Measurements from ENCODE around the gene TMTC2. TPM values are rescaled to one million over a fixed set of nuclear protein-coding genes. Genes with fewer than 3 reads are reported as not detected.

The TMTC2 gene
- total RNA-seq, 2 donors from 2014 or later: 2.9 to 3.2 TPM

- Histone ChIP-seq H3K4me3 (peak overlapping the region; percentile 76 to 83), H3K4me1 (peaks cover 0 to 19% of the 10 kb centered on the region in 2 donors), H3K27me3 (no peaks in the 10 kb centered on the region), H3K9me3 (no peaks in the 10 kb centered on the region), H3K36me3 (no peaks in the 10 kb centered on the region), H3K27ac (peak overlapping the region; percentile 86 to 89)
- peak; percentile 94 for DNase-seq (ENCODE audit: low spot score)
- TF ChIP-seq CTCF (IDR thresholded peaks at IDR 0.05): peak; percentile 76 to 91
Measured at GRCh38 chr12:82685790-82686167, 927 bp upstream of the TMTC2 start.

- Histone ChIP-seq H3K27ac (peak overlapping the region; percentile 86 to 89), H3K4me3 (peak overlapping the region; percentile 76 to 83), H3K27me3 (no peaks in the 10 kb centered on the region), H3K36me3 (no peaks in the 10 kb centered on the region), H3K4me1 (peaks cover 0 to 19% of the 10 kb centered on the region in 2 donors), H3K9me3 (no peaks in the 10 kb centered on the region)
- TF ChIP-seq CTCF (IDR thresholded peaks at IDR 0.05): no peak
- no peak for DNase-seq (ENCODE audit: low spot score)
Measured at GRCh38 chr12:82687021-82688011, 610 bp downstream of the TMTC2 start.

- DNase-seq (ENCODE audit: low spot score): no peak
Measured at GRCh38 chr12:82688035-82688501, 1.4 kb downstream of the TMTC2 start.

GRCh38 chr12:82688596-82688995, 1.9 kb downstream of the TMTC2 start:
- DNase-seq (ENCODE audit: low spot score): no peak
- TF ChIP-seq CTCF (IDR thresholded peaks at IDR 0.05): no peak
- Histone ChIP-seq H3K4me1 (peaks cover 0 to 19% of the 10 kb centered on the region in 2 donors), H3K27me3 (no peaks in the 10 kb centered on the region), H3K4me3 (peak overlapping the region in 1 of 2 donors; percentile 76), H3K36me3 (no peaks in the 10 kb centered on the region), H3K27ac (no peak overlapping the region), H3K9me3 (no peaks in the 10 kb centered on the region)

More at GRCh38 chr12:82688035-82688501, 1.4 kb downstream of the TMTC2 start:
- no peaks in the 10 kb centered on the region for H3K9me3 ChIP-seq
- H3K4me1 ChIP-seq: peaks cover 0 to 19% of the 10 kb centered on the region in 2 donors
- no peak for TF ChIP-seq CTCF (IDR thresholded peaks at IDR 0.05)
- no peaks in the 10 kb centered on the region for H3K27me3 ChIP-seq
- H3K27ac ChIP-seq: peak overlapping the region in 1 of 2 donors; percentile 86
- H3K4me3 ChIP-seq: peak overlapping the region; percentile 76 to 83
- H3K36me3 ChIP-seq: no peaks in the 10 kb centered on the region

- H3K36me3 ChIP-seq: no peaks in the 10 kb centered on the region
- no peaks in the 10 kb centered on the region for H3K27me3 ChIP-seq
- TF ChIP-seq CTCF (IDR thresholded peaks at IDR 0.05): no peak
- no peak overlapping the region for H3K27ac ChIP-seq
- H3K9me3 ChIP-seq: no peaks in the 10 kb centered on the region
- H3K4me1 ChIP-seq: peaks cover 0 to 19% of the 10 kb centered on the region in 2 donors
- no peak overlapping the region for H3K4me3 ChIP-seq
- no peak for DNase-seq (ENCODE audit: low spot score)
Measured at GRCh38 chr12:82690006-82690405, 3.3 kb downstream of the TMTC2 start.
